ENCODE results near the gene SIN3A. TPM values are rescaled to one million over a fixed set of nuclear protein-coding genes. Genes with fewer than 3 reads are reported as not detected.
A peak's percentile ranks its signal among the peaks of the same experiment; 100 is the strongest.
"Not testable (repeated sequence)": the region's sequence is repeated elsewhere in the genome, so short reads cannot be mapped to it uniquely, and the experiment has no call there.

Gene SIN3A
- total and polyA plus RNA-seq, 2 experiments from 2014 or later = 24.3 to 73.0 TPM

DNA sequence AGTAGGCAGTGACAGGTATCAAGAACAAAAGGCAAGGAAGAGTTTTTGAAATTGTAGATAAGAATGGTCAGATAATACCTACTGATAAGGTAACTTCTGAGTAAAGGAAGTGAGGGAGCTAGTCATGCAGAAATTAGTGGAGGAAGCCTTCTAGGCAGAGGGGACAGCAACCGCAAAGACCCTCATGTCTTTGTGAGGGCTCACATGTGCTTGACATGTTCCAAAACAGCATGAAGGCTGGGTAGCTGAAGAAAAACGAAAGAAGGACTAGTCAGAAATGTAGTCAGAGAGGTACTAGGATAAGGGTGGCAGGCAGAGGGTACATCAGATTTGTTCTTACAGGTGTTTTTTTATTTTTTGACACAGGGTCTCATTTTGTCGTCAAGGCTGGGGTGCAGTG is 5.3 kb downstream of the SIN3A start (continued):
- TF ChIP-seq, protein P1, sequence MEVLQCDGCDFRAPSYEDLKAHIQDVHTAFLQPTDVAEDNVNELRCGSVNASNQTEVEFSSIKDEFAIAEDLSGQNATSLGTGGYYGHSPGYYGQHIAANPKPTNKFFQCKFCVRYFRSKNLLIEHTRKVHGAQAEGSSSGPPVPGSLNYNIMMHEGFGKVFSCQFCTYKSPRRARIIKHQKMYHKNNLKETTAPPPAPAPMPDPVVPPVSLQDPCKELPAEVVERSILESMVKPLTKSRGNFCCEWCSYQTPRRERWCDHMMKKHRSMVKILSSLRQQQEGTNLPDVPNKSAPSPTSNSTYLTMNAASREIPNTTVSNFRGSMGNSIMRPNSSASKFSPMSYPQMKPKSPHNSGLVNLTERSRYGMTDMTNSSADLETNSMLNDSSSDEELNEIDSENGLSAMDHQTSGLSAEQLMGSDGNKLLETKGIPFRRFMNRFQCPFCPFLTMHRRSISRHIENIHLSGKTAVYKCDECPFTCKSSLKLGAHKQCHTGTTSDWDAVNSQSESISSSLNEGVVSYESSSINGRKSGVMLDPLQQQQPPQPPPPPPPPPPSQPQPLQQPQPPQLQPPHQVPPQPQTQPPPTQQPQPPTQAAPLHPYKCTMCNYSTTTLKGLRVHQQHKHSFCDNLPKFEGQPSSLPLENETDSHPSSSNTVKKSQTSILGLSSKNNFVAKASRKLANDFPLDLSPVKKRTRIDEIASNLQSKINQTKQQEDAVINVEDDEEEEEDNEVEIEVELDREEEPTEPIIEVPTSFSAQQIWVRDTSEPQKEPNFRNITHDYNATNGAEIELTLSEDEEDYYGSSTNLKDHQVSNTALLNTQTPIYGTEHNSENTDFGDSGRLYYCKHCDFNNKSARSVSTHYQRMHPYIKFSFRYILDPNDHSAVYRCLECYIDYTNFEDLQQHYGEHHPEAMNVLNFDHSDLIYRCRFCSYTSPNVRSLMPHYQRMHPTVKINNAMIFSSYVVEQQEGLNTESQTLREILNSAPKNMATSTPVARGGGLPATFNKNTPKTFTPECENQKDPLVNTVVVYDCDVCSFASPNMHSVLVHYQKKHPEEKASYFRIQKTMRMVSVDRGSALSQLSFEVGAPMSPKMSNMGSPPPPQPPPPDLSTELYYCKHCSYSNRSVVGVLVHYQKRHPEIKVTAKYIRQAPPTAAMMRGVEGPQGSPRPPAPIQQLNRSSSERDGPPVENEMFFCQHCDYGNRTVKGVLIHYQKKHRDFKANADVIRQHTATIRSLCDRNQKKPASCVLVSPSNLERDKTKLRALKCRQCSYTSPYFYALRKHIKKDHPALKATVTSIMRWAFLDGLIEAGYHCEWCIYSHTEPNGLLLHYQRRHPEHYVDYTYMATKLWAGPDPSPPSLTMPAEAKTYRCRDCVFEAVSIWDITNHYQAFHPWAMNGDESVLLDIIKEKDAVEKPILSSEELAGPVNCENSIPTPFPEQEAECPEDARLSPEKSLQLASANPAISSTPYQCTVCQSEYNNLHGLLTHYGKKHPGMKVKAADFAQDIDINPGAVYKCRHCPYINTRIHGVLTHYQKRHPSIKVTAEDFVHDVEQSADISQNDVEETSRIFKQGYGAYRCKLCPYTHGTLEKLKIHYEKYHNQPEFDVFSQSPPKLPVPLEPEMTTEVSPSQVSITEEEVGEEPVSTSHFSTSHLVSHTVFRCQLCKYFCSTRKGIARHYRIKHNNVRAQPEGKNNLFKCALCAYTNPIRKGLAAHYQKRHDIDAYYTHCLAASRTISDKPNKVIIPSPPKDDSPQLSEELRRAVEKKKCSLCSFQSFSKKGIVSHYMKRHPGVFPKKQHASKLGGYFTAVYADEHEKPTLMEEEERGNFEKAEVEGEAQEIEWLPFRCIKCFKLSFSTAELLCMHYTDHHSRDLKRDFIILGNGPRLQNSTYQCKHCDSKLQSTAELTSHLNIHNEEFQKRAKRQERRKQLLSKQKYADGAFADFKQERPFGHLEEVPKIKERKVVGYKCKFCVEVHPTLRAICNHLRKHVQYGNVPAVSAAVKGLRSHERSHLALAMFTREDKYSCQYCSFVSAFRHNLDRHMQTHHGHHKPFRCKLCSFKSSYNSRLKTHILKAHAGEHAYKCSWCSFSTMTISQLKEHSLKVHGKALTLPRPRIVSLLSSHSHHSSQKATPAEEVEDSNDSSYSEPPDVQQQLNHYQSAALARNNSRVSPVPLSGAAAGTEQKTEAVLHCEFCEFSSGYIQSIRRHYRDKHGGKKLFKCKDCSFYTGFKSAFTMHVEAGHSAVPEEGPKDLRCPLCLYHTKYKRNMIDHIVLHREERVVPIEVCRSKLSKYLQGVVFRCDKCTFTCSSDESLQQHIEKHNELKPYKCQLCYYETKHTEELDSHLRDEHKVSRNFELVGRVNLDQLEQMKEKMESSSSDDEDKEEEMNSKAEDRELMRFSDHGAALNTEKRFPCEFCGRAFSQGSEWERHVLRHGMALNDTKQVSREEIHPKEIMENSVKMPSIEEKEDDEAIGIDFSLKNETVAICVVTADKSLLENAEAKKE (CRISPR knock-in tag; IDR thresholded peaks at IDR 0.05) = no peak
- TF ChIP-seq JUNB (IDR thresholded peaks at IDR 0.05; ENCODE audit: unreplicated experiment) = no peak
- no peak for TF ChIP-seq POLR2AphosphoS5 (IDR thresholded peaks at IDR 0.05; ENCODE audit: low read depth)
- no peak for TF ChIP-seq CTCF (conservative IDR thresholded peaks at IDR 0.05; ENCODE audit: low read depth in 2 of 2)
- no peak for TF ChIP-seq REST (IDR thresholded peaks at IDR 0.05; ENCODE audit: unreplicated experiment)
- no peak for TF ChIP-seq STAT1 (IDR thresholded peaks at IDR 0.05; ENCODE audit: unreplicated experiment)

- H3K4me1 Mint-ChIP-seq; H3K27me3 ChIP-seq (ENCODE audit: insufficient read depth); H3K4me3 ChIP-seq; H3K9me3 Mint-ChIP-seq; ATAC-seq; H3K27ac Mint-ChIP-seq; H2AFZ ChIP-seq; H3K4me3 Mint-ChIP-seq; H3K9me2 ChIP-seq (ENCODE audit: insufficient read depth); DNase-seq (ENCODE audit: low spot score); H3K27ac ChIP-seq (ENCODE audit: low read depth); H3K27me3 Mint-ChIP-seq (ENCODE audit: insufficient read depth, low read depth, poor library complexity); H3K4me2 ChIP-seq; H3F3A ChIP-seq (replicated peaks; ENCODE audit: low read depth): not testable (repeated sequence)
- Histone ChIP-seq H3K36me3 (ENCODE audit: insufficient read depth) (peaks cover 10% of the 10 kb centered on the region), H4K20me1 (replicated peaks; ENCODE audit: insufficient read depth) (peaks cover 66% of the 10 kb centered on the region), H3K4me1 (ENCODE audit: insufficient read depth) (peaks cover 13% of the 10 kb centered on the region), H3K79me2 (replicated peaks; ENCODE audit: insufficient read depth) (peaks cover 100% of the 10 kb centered on the region)
- H3K36me3 Mint-ChIP-seq (ENCODE audit: low read depth) = peaks cover 37% of the 10 kb centered on the region
These were observed 6.2 kb downstream of the SIN3A start for GRCh38 chr15:75445324-75445723.

GRCh38 chr15:75443972-75444453 is 7.5 kb downstream of the SIN3A start:
- Histone ChIP-seq H4K20me1 (replicated peaks; ENCODE audit: insufficient read depth) (peaks cover 66% of the 10 kb centered on the region), H3K79me2 (replicated peaks; ENCODE audit: insufficient read depth) (peaks cover 100% of the 10 kb centered on the region), H3K36me3 (ENCODE audit: insufficient read depth) (peaks cover 10% of the 10 kb centered on the region)
- H3K9me2 ChIP-seq (ENCODE audit: insufficient read depth); H3K4me1 Mint-ChIP-seq; H3K4me1 ChIP-seq (ENCODE audit: insufficient read depth); ATAC-seq; H3K27me3 ChIP-seq (ENCODE audit: insufficient read depth); H3K4me3 ChIP-seq; H3K4me3 Mint-ChIP-seq; H2AFZ ChIP-seq; DNase-seq (ENCODE audit: low spot score); H3K9me3 Mint-ChIP-seq; H3K4me2 ChIP-seq; H3F3A ChIP-seq (replicated peaks; ENCODE audit: low read depth); H3K27ac ChIP-seq (ENCODE audit: low read depth); H3K27me3 Mint-ChIP-seq (ENCODE audit: insufficient read depth, low read depth, poor library complexity): not testable (repeated sequence)
- Mint-ChIP-seq H3K36me3 (ENCODE audit: low read depth) (peaks cover 40% of the 10 kb centered on the region), H3K27ac (peak overlapping the region; percentile 84; the same call in 1 of the 2 replicates)

Measured in GM23338 (cell line).